C4-2B (cell line): ENCODE measurements around the gene GPHB5.

ENCODE experiments used
- ZFX ChIP-seq: fragments of 450-650 bp; IDR thresholded peaks from 2 replicates; pipeline ENCODE4 v1.6.1; 2017
- TF ChIP-seq, protein P1 (sequence below): fragments of 450-650 bp; conservative IDR thresholded peaks from 2 replicates; pipeline ENCODE4 v1.5.1; 2017; ENCODE audit warnings: mild to moderate bottlenecking

DNA sequence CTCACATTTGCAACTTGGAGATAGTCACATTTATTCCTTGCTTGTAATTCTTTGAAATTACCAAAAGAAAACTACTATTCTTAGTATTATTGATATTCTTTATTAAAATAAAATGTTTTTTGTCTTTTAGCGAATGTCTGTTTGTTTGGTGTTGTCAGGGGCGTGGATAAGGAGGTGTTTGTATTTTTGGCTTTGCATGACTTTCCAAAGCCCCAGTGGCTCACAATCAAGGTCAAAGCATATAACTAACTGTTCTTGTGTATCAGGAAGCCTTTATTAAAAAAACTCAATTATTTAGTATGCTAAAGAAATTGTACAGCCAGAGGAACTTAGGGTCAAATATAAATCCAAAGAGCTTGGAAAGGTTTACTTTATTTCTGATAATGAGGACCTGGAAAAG is 17.9 kb downstream of the GPHB5 start:
- TF ChIP-seq, protein P1, sequence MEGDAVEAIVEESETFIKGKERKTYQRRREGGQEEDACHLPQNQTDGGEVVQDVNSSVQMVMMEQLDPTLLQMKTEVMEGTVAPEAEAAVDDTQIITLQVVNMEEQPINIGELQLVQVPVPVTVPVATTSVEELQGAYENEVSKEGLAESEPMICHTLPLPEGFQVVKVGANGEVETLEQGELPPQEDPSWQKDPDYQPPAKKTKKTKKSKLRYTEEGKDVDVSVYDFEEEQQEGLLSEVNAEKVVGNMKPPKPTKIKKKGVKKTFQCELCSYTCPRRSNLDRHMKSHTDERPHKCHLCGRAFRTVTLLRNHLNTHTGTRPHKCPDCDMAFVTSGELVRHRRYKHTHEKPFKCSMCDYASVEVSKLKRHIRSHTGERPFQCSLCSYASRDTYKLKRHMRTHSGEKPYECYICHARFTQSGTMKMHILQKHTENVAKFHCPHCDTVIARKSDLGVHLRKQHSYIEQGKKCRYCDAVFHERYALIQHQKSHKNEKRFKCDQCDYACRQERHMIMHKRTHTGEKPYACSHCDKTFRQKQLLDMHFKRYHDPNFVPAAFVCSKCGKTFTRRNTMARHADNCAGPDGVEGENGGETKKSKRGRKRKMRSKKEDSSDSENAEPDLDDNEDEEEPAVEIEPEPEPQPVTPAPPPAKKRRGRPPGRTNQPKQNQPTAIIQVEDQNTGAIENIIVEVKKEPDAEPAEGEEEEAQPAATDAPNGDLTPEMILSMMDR, result no peak
- TF ChIP-seq ZFX, result no peak
